Activated T-cell treated with anti-CD3 and anti-CD28 coated beads, Interleukin-2, amount 50 U/mL, for 1 hour (primary cell): ENCODE results near the gene RETREG3.
"Not testable (repeated sequence)": the region's sequence is repeated elsewhere in the genome, so short reads cannot be mapped to it uniquely, and the experiment has no call there.

ENCODE experiments used
- DNase-seq: peaks from one replicate; pipeline ENCODE4 v3.0.0-alpha.2; 2020

RETREG3 gene

GRCh38 chr17:42612013-42612412 is 2.8 kb upstream of the RETREG3 start:
- no peak for DNase-seq

GRCh38 chr17:42609814-42610801 is 934 bp upstream of the RETREG3 start:
- not testable (repeated sequence) for DNase-seq

- no peak for DNase-seq
Observed at GRCh38 chr17:42608305-42609181, 631 bp downstream of the RETREG3 start.

- DNase-seq, result no peak
Observed at GRCh38 chr17:42607769-42608168, 1.4 kb downstream of the RETREG3 start.

DNA sequence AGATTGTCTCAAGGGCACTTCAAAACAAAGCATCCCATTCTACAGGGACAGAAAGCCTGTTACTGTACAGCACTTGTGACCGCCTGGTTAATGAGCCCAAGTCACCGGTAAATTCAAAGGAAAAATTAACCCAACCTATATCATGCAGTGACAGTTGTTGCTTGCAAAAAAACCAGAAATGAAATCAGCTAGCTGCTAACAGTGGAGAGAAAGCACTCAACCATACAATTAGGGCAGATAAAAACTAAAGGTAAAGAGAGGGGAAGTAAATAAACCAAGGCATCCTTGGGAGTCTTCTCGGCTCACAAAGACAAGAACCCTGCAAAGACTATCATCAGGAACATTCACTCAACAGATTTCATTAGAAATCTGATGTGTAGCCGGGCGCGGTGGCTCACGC is 5.9 kb downstream of the RETREG3 start:
- no peak for DNase-seq

DNA sequence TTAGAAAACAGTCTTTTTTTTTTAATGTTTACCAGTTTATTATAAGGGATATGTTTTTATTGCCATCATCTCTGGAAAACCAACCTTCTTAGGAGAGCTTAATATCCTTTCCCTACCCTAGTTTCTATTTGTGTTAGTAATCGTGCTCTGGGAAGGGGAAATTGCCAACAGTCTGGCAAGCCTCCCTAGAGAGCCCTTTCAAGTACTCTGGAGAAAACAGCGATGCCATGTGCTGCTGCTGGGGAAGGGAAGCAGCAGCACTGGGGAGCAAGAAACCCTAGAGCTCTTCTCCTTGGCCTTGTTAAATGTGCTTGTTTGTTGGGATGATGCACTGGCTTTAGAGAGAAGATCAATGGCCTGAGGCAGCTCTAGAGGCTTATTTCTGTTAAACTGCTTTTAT is 10.3 kb downstream of the RETREG3 start:
- DNase-seq, result no peak

- no peak for DNase-seq
Observed at GRCh38 chr17:42596386-42596785, 12.8 kb downstream of the RETREG3 start.

DNA sequence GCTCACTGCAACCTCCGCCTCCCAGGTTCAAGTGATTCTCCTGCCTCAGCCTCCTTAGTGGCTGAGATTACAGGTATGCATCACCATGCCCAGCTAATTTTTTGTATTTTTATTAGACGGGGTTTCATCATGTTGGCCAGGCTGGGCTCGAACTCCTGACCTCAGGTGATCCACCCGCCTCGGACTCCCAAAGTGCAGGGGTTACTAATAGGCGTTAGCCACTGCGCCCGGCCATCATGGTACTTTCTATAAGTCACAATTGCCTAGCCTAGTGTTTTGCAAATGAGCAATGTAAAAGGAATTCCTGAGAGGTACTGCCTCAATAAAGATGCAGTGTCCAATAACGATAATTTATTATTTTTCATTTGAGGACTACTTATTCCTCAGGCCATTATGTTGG is 17.8 kb downstream of the RETREG3 start:
- DNase-seq, result no peak

DNA sequence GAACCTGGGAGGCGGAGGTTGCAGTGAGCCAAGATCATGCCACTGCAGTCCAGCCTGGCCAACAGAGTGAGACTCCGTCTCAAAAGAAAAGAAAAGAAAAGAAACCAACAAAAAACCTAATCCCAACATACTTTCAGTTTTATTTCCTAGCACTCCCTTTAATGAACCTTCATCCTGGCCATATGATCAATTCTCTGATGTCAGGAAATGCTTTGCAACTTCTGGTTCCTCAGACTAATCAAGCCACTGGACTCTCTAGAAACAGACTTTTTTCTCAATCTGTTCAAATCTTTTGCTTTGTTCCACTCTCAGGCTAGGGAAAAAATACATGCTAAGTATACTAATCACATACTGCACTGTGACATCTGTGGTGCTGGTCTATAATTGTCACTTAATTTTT is 18.3 kb downstream of the RETREG3 start:
- DNase-seq, result no peak

GRCh38 chr17:42586514-42587230 is 22.5 kb downstream of the RETREG3 start:
- no peak for DNase-seq

DNA sequence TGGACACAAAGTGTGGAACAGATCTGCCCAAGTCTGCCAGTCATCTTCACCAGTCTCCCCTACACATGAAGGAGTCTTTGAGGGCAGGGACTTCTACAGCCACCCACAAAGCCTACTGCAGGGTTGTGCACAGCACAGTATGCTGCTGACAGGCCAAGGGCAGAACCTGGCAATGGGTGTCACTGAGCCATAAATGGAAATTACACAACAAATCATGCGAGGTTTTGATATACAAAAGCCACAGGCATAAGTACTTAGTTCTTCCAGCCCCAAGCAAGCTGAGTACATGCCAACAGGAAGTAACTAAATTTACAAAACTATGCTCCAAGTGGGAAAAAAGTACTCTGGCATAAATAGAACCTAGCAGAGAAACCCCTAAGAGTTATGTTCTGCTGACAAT is 23.8 kb downstream of the RETREG3 start:
- no peak for DNase-seq

- no peak for DNase-seq
Observed at GRCh38 chr17:42584880-42585279, 24.3 kb downstream of the RETREG3 start.

GRCh38 chr17:42581744-42582270 is 27.4 kb downstream of the RETREG3 start:
- no peak for DNase-seq

- DNase-seq, result no peak
Observed at GRCh38 chr17:42579794-42580551, 29.2 kb downstream of the RETREG3 start.

DNA sequence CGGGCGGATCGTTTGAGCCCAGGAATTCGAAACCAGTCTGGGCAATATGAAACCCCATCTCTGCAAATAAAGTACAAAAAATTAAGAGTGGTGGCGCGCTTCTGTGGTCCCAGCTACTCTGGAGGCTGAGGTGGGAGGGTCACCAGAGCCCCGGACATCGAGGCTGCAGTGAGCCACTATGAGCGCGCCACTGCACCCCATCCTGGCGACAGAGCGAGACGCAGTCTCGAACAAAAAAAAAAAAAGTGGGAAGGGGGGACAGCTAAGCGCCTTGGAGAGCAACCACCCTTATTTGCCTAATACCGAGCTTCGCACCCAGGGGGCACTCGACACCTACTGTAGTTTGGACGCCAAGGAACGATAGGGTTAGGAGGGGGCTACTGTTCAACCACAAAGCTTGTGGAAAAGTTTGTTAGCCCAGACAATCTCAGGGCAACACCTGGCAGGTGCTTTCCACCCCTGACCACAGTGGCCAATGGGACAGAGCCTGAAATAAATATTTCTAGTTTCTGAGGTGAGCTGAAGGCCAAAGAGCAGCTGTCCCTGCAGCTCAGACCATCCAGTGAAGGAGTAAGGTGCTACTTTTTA is 30.8 kb downstream of the RETREG3 start:
- DNase-seq, result peak; percentile 78

DNA sequence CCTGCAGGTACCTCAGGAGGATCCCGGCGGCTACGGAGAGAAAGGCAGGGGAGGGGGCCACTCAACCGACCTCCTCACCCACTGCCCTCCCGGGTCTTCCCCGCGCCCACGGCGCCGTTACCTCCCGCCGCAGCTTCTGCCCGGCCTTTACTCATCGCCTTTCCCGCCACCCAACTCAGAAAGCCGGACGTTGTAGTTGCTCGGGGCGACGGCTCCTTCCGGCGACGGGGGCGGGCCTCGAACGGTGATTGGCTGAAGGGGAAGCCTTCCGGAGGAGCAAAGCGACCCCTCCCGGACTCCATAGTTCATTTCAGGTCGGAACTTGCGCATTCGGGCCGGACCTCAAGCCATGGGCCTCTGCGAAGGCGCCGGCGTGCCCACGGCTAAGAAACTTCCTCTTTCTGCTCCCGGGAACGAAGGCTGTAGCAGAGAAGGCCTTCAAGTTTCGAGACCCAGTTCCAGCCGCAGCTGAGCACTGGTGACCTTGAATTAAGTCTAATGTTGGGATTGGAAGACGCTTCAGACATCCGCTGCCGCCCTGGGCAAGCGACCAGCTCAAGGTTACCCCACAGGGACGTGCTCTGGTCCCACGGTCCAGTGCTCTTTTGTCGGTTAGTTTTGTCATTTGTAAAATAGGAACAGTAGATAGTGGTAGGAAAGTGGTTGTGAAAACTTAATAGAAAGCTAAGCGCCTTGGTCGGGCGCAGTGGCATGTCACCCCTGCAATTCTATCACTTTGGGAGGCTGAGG is 31.5 kb downstream of the RETREG3 start, which contains the start of gene PSMC3IP:
TSS of gene PSMC3IP (minus strand) at position 198 of the 750 bp plus-strand sequence. CDS start at position 155, 43 bp downstream.
- DNase-seq, result peak; percentile 88

DNA sequence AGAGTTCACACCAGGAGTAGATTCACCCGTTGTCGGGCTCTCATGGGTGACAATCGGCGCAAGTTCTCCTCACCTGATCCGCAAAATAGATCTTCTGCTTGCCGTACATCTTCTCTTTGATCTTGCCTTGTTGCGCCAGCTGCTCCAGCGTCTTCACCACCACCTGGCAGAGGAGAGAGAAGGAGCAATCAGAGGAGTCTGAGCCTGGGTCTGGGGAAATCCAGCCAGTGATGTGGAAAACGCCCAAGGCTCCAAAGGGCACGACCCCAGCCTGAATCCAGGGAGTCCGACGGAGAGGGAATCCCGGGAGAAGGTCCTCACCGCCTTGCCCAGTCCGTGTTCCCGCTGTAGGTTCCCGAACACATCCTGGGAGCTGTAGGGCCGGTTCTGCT is 32.0 kb downstream of the RETREG3 start:
- no peak for DNase-seq

GRCh38 chr17:42574463-42574862 is 34.7 kb downstream of the RETREG3 start:
- no peak for DNase-seq

DNA sequence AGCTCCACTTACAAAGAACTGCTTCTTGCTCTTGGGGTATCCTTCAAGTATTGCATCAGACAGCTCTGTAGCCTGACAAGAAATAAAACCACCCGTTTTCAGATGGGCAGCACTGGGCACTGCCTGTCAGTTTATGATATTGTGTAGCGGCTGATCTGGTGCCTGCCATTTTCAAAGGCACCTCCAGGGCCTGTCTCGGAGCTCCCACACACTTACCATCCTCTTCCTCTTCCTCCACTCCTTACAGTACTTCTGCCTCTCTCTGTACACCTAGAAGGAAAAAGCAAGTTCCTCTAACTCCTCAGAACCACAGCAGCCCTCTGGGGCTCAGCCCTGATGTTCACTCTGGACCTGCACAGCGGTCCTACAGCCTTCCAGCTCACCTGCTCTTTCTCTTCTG is 36.1 kb downstream of the RETREG3 start:
- no peak for DNase-seq

DNA sequence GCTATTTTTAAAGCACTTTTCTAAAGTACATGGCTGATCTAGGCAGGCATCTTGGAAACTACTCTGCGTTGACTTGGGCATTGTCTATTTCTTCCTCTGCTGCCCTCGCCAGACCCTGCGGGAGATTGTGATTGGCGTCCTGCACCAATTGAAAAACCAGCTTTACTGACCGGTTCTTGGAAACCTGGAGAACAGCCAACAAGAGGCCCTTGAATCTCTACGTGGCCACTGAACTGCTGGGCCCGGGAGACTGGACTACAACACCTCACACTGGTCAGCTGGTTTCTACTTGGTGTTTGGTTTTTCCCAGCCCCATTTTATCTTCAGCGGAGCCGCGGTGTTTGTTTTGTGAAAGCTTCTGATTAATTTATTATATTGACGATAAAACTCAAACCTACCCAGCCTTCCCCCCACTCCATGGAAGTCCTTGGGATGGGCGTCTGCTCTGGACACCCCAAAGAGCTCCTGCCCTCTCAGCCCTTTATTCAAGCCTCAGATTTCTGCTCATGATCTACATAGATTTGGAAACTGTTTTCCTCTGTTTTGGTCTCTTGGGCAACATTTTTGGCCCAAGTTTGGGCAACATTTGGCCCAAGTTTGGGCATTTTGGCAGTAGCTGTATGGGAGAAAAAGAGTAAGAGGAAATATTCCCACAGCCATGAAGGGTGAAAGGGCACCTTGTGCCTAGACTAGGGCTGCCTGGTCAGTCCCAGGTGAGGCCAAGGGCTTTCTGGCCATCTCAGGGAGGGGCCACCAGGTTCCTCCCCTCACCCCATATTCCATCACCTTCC is 37.5 kb downstream of the RETREG3 start:
- no peak for DNase-seq
